Measurements from ENCODE around the gene NEUROG1. TPM values are rescaled to one million over a fixed set of nuclear protein-coding genes. Genes with fewer than 3 reads are reported as not detected.

Gene NEUROG1
- total RNA-seq, 6 experiments from 2014 or later = not detected

GRCh38 chr5:135492319-135492626 lies 43.5 kb downstream of the NEUROG1 start:
- TF ChIP-seq CTCF (IDR thresholded peaks at IDR 0.05) = no peak
- H3K27me3 Mint-ChIP-seq (ENCODE audit: insufficient read depth) = peaks cover 8% of the 10 kb centered on the region
- no peak overlapping the region for H3K27ac Mint-ChIP-seq
- H3K4me1 Mint-ChIP-seq (ENCODE audit: low read depth) = peaks cover 44% of the 10 kb centered on the region
- no peak overlapping the region for H3K4me3 Mint-ChIP-seq
- no peaks in the 10 kb centered on the region for H3K36me3 Mint-ChIP-seq (ENCODE audit: low read depth)
- H3K9me3 Mint-ChIP-seq = 0 out of 2 replicates have a peak, but pooled peaks cover 4% of the 10 kb centered on the region
- DNase-seq = no peak

GRCh38 chr5:135491552-135492318 lies 44.0 kb downstream of the NEUROG1 start:
- no peak for DNase-seq
- H3K4me1 Mint-ChIP-seq (ENCODE audit: low read depth) = peaks cover 44% of the 10 kb centered on the region
- 0 out of 2 replicates have a peak, but pooled peaks cover 4% of the 10 kb centered on the region for H3K9me3 Mint-ChIP-seq
- H3K27ac Mint-ChIP-seq = no peak overlapping the region
- H3K4me3 Mint-ChIP-seq = no peak overlapping the region
- TF ChIP-seq CTCF (IDR thresholded peaks at IDR 0.05) = no peak
- H3K27me3 Mint-ChIP-seq (ENCODE audit: insufficient read depth) = peaks cover 8% of the 10 kb centered on the region
- no peaks in the 10 kb centered on the region for H3K36me3 Mint-ChIP-seq (ENCODE audit: low read depth)

GRCh38 chr5:135491038-135491551 lies 44.7 kb downstream of the NEUROG1 start:
- DNase-seq = no peak
- no peaks in the 10 kb centered on the region for H3K36me3 Mint-ChIP-seq (ENCODE audit: low read depth)
- no peak for TF ChIP-seq CTCF (IDR thresholded peaks at IDR 0.05)
- peaks cover 12% of the 10 kb centered on the region for H3K27me3 Mint-ChIP-seq (ENCODE audit: insufficient read depth)
- no peak overlapping the region for H3K4me3 Mint-ChIP-seq
- no peak overlapping the region for H3K27ac Mint-ChIP-seq
- 0 out of 2 replicates have a peak, but pooled peaks cover 4% of the 10 kb centered on the region for H3K9me3 Mint-ChIP-seq
- H3K4me1 Mint-ChIP-seq (ENCODE audit: low read depth) = peaks cover 44% of the 10 kb centered on the region

GRCh38 chr5:135490245-135491037 lies 45.3 kb downstream of the NEUROG1 start:
- H3K36me3 Mint-ChIP-seq (ENCODE audit: low read depth) = no peaks in the 10 kb centered on the region
- TF ChIP-seq CTCF (IDR thresholded peaks at IDR 0.05) = no peak
- no peak overlapping the region for H3K27ac Mint-ChIP-seq
- peaks cover 44% of the 10 kb centered on the region for H3K4me1 Mint-ChIP-seq (ENCODE audit: low read depth)
- H3K9me3 Mint-ChIP-seq = 0 out of 2 replicates have a peak, but pooled peaks cover 4% of the 10 kb centered on the region
- H3K27me3 Mint-ChIP-seq (ENCODE audit: insufficient read depth) = peaks cover 14% of the 10 kb centered on the region
- DNase-seq = no peak
- no peak overlapping the region for H3K4me3 Mint-ChIP-seq

- no peak for DNase-seq
- Mint-ChIP-seq H3K27ac (no peak overlapping the region; the same call in 1 of the 2 replicates), H3K9me3 (0 out of 2 replicates have a peak, but pooled peaks cover 4% of the 10 kb centered on the region), H3K27me3 (ENCODE audit: insufficient read depth) (peaks cover 13% of the 10 kb centered on the region), H3K4me3 (peak overlapping the region; percentile 87), H3K36me3 (ENCODE audit: low read depth) (no peaks in the 10 kb centered on the region), H3K4me1 (ENCODE audit: low read depth) (peaks cover 38% of the 10 kb centered on the region)
- no peak for TF ChIP-seq CTCF (IDR thresholded peaks at IDR 0.05)
Observed at GRCh38 chr5:135489466-135490244, 46.1 kb downstream of the NEUROG1 start.

All from HFFc6 (cell line).